GM23248 (cell line): ENCODE measurements around the gene ELMO1.

ENCODE experiments used
- EZH2 ChIP-seq: fragments of 200-600 bp; sonication (generic); IDR thresholded peaks from 2 replicates; pipeline ENCODE4 v1.6.1; 2018; ENCODE audit warnings: antibody characterized with exemption, mild to moderate bottlenecking; ENCODE audit not compliant: insufficient read depth, poor library complexity, severe bottlenecking
- EZH2phosphoT487 ChIP-seq: fragments of 200-600 bp; sonication (generic); IDR thresholded peaks from 2 replicates; pipeline ENCODE4 v1.6.1; 2018; ENCODE audit warnings: antibody characterized with exemption, moderate library complexity, mild to moderate bottlenecking, low read depth; ENCODE audit not compliant: insufficient read depth

DNA sequence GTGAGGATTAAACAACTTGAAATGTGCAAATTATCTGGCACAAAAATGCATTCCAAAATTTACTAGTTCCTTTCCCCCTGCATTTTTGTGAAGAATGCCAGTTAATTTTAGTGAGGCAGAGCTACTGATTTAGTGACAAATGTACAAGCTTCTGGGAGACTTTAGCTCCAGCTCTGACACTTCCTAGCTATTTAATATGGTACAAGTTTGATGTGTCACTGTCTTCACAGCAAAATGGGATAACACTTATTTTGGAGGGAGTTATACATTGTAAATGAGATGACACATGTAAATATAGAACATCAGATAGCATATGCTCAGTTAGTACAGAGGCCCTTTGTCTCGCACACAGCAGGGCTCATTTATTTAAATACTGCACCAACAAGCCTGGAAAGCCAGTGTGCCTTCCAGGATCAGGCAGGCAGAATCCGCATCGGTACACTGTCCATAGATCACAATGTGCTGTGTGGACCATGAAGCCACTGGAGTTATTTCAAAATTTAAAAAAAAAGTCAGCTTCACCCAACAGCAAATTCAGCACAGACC lies 48.7 kb downstream of the ELMO1 start:
- TF ChIP-seq EZH2: no peak
- no peak for TF ChIP-seq EZH2phosphoT487
